Measurements from ENCODE around the gene LBR.

LBR gene

GRCh38 chr1:225442123-225442505, 14.3 kb upstream of the LBR start:
- DNase-seq: no peak

- no peak for DNase-seq
Measured at GRCh38 chr1:225441314-225442122, 13.7 kb upstream of the LBR start.

- no peak for DNase-seq
Measured at GRCh38 chr1:225440380-225441221, 12.8 kb upstream of the LBR start.

GRCh38 chr1:225437710-225438437, 10.0 kb upstream of the LBR start:
- no peak for DNase-seq

GRCh38 chr1:225435957-225436392, 8.1 kb upstream of the LBR start:
- no peak for DNase-seq

GRCh38 chr1:225435487-225435886, 7.6 kb upstream of the LBR start:
- DNase-seq: no peak

- no peak for DNase-seq
Measured at GRCh38 chr1:225435076-225435475, 7.2 kb upstream of the LBR start.

GRCh38 chr1:225434046-225434445, 6.2 kb upstream of the LBR start:
- no peak for DNase-seq

- no peak for DNase-seq
Measured at GRCh38 chr1:225431081-225431863, 3.4 kb upstream of the LBR start.

- DNase-seq: no peak
Measured at GRCh38 chr1:225430301-225430700, 2.5 kb upstream of the LBR start.

- no peak for DNase-seq
Measured at GRCh38 chr1:225428881-225429455, 1.1 kb upstream of the LBR start.

- peak; percentile 87 to 95 for DNase-seq
Measured at GRCh38 chr1:225428068-225428880, 436 bp upstream of the LBR start.

- DNase-seq: no peak
Measured at GRCh38 chr1:225426395-225427234, 1.2 kb downstream of the LBR start.

GRCh38 chr1:225425201-225425786, 2.5 kb downstream of the LBR start:
- DNase-seq: no peak

GRCh38 chr1:225424562-225425200, 3.2 kb downstream of the LBR start:
- no peak for DNase-seq

GRCh38 chr1:225423518-225423855, 4.4 kb downstream of the LBR start:
- no peak for DNase-seq

GRCh38 chr1:225422795-225423517, 4.9 kb downstream of the LBR start:
- no peak for DNase-seq

GRCh38 chr1:225422031-225422605, 5.7 kb downstream of the LBR start:
- DNase-seq: no peak

Measured in NCI-H1930 (cell line).